Fibroblast of pulmonary artery (primary cell): ENCODE data around the gene NDRG2.

Source experiments
- DNase-seq: peaks from one replicate; pipeline ENCODE4 v3.0.0-alpha.2; 2010; ENCODE audit warnings: low read depth
- H3K4me3 ChIP-seq: replicated peaks from 2 replicates; pipeline ENCODE4 v1.5.1; 2011; ENCODE audit warnings: low read depth, mild to moderate bottlenecking, control low read depth, low read length, moderate library complexity
- TF ChIP-seq, protein P1 (sequence below): IDR thresholded peaks from 2 replicates; pipeline ENCODE4 v1.5.1; 2011; ENCODE audit warnings: mild to moderate bottlenecking, control low read depth, low read length, inconsistent platforms; ENCODE audit errors: missing control alignments

NDRG2 gene

GRCh38 chr14:21060614-21061346, 35.9 kb upstream of the NDRG2 start:
- TF ChIP-seq, protein P1, sequence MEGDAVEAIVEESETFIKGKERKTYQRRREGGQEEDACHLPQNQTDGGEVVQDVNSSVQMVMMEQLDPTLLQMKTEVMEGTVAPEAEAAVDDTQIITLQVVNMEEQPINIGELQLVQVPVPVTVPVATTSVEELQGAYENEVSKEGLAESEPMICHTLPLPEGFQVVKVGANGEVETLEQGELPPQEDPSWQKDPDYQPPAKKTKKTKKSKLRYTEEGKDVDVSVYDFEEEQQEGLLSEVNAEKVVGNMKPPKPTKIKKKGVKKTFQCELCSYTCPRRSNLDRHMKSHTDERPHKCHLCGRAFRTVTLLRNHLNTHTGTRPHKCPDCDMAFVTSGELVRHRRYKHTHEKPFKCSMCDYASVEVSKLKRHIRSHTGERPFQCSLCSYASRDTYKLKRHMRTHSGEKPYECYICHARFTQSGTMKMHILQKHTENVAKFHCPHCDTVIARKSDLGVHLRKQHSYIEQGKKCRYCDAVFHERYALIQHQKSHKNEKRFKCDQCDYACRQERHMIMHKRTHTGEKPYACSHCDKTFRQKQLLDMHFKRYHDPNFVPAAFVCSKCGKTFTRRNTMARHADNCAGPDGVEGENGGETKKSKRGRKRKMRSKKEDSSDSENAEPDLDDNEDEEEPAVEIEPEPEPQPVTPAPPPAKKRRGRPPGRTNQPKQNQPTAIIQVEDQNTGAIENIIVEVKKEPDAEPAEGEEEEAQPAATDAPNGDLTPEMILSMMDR = no peak
- DNase-seq = no peak
- H3K4me3 ChIP-seq = no peak overlapping the region

- no peak overlapping the region for H3K4me3 ChIP-seq
Measured at GRCh38 chr14:21059842-21060613, 35.2 kb upstream of the NDRG2 start.

GRCh38 chr14:21058903-21059302, 34.0 kb upstream of the NDRG2 start:
- TF ChIP-seq, protein P1 = no peak
- H3K4me3 ChIP-seq = no peak overlapping the region
- no peak for DNase-seq

More at GRCh38 chr14:21059842-21060613, 35.2 kb upstream of the NDRG2 start:
- TF ChIP-seq, protein P1 = no peak
- no peak for DNase-seq

GRCh38 chr14:21057803-21058675, 33.2 kb upstream of the NDRG2 start, which contains the start of gene RNASE8:
Gene RNASE8, plus strand, starts transcription at chr14:21057822. Its CDS starts 71 bp downstream, at chr14:21057893.
- TF ChIP-seq, protein P1 = no peak

DNA sequence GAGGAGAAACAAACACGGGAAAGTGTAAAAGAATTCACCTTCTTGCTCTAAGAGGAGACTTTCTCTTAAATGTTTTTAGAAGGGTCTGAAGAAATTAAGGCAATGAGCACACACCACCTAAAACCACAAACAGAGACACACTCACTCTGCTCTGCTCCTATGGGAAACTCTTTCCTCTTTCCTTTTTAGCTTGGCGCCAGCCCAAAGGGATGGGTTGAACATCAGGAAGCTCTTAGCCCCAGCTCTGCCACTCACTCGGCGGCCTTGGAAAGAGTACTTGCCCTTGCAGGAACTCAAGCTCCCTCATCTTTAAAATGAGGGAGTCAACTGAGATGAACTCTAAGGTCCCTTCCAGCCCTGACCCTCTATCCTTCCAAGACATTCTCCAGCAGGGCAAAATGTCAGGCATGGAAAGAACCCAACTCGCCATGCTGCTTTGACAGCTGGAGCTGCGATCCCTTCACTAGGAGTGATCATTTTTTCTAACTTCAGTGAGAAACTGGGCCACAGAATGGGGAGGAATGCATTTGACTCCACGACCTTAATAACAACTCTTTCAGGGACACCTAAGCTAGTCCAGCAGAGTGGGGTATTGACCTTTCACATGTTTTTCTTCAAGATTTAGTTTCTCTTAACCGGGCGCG, 31.8 kb upstream of the NDRG2 start:
- DNase-seq = no peak
- TF ChIP-seq, protein P1 = no peak
- H3K4me3 ChIP-seq = no peak overlapping the region

More at GRCh38 chr14:21057803-21058675, 33.2 kb upstream of the NDRG2 start, which contains the start of gene RNASE8:
- no peak within 1 kb of the TSS for H3K4me3 ChIP-seq
- DNase-seq = no peak
